ENCODE results near the gene FBXL17.
"Not testable (repeated sequence)": the region's sequence is repeated elsewhere in the genome, so short reads cannot be mapped to it uniquely, and the experiment has no call there.

FBXL17 gene

GRCh38 chr5:108249095-108249784 lies 132.7 kb downstream of the FBXL17 start:
- DNase-seq (ENCODE audit: low read depth): no peak

GRCh38 chr5:108238936-108239887 lies 142.7 kb downstream of the FBXL17 start:
- no peak for DNase-seq (ENCODE audit: low read depth)

GRCh38 chr5:108238461-108238860 lies 143.4 kb downstream of the FBXL17 start:
- no peak for DNase-seq (ENCODE audit: low read depth)

- no peak for DNase-seq (ENCODE audit: low read depth)
Measured at GRCh38 chr5:108233617-108234155, 148.2 kb downstream of the FBXL17 start.

- DNase-seq (ENCODE audit: low read depth): no peak
Measured at GRCh38 chr5:108232805-108233204, 149.1 kb downstream of the FBXL17 start.

GRCh38 chr5:108222011-108222410 lies 159.9 kb downstream of the FBXL17 start:
- DNase-seq (ENCODE audit: low read depth): no peak

- DNase-seq (ENCODE audit: low read depth): no peak
Measured at GRCh38 chr5:108220834-108221233, 161.1 kb downstream of the FBXL17 start.

GRCh38 chr5:108216890-108217289 lies 165.0 kb downstream of the FBXL17 start:
- DNase-seq (ENCODE audit: low read depth): peak; percentile 69

GRCh38 chr5:108214857-108215256 lies 167.0 kb downstream of the FBXL17 start:
- DNase-seq (ENCODE audit: low read depth): no peak

- DNase-seq (ENCODE audit: low read depth): peak; percentile 69
Measured at GRCh38 chr5:108212775-108213346, 169.0 kb downstream of the FBXL17 start.

- no peak for DNase-seq (ENCODE audit: low read depth)
Measured at GRCh38 chr5:108206707-108207106, 175.2 kb downstream of the FBXL17 start.

GRCh38 chr5:108201721-108202120 lies 180.2 kb downstream of the FBXL17 start:
- no peak for DNase-seq (ENCODE audit: low read depth)

GRCh38 chr5:108196276-108196675 lies 185.6 kb downstream of the FBXL17 start:
- DNase-seq (ENCODE audit: low read depth): no peak

GRCh38 chr5:108193021-108193795 lies 188.7 kb downstream of the FBXL17 start:
- DNase-seq (ENCODE audit: low read depth): peak; percentile 65

GRCh38 chr5:108184940-108185339 lies 197.0 kb downstream of the FBXL17 start:
- no peak for DNase-seq (ENCODE audit: low read depth)

GRCh38 chr5:108181975-108182374 lies 199.9 kb downstream of the FBXL17 start:
- DNase-seq (ENCODE audit: low read depth): no peak

GRCh38 chr5:108174286-108174685 lies 207.6 kb downstream of the FBXL17 start:
- DNase-seq (ENCODE audit: low read depth): no peak

GRCh38 chr5:108171759-108172158 lies 210.1 kb downstream of the FBXL17 start:
- no peak for DNase-seq (ENCODE audit: low read depth)

GRCh38 chr5:108168915-108169314 lies 213.0 kb downstream of the FBXL17 start:
- DNase-seq (ENCODE audit: low read depth): no peak

GRCh38 chr5:108167174-108167573 lies 214.7 kb downstream of the FBXL17 start:
- DNase-seq (ENCODE audit: low read depth): no peak

GRCh38 chr5:108164574-108164973 lies 217.3 kb downstream of the FBXL17 start:
- no peak for DNase-seq (ENCODE audit: low read depth)

GRCh38 chr5:108152854-108153253 lies 229.0 kb downstream of the FBXL17 start:
- not testable (repeated sequence) for DNase-seq (ENCODE audit: low read depth)
